ENCODE results near the gene NSG1.
"Not testable (repeated sequence)": the region's sequence is repeated elsewhere in the genome, so short reads cannot be mapped to it uniquely, and the experiment has no call there.

Gene NSG1

DNA sequence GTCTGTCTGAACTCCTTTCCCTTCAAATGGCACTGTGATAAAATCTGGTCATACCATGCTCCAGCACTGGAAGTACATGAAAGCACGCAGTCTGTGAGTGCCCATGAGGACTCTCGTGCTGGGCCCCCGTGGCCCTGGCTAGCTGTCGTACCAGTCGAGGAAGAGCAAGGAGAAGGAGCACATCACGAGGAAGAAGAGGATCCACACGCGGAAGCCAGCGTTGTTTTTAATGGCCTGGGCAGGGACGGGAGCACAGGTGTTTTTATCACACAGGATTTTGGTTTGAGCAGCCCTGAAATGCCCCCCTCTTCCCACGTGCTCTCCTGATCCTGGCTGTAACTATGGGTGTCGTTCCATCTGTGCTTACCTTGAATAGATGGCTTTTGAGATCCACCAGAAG lies 33.0 kb downstream of the NSG1 start:
- H3K27ac ChIP-seq = no peak overlapping the region
- no peak for TF ChIP-seq ZFX (IDR thresholded peaks at IDR 0.05)
- TF ChIP-seq, protein P1, sequence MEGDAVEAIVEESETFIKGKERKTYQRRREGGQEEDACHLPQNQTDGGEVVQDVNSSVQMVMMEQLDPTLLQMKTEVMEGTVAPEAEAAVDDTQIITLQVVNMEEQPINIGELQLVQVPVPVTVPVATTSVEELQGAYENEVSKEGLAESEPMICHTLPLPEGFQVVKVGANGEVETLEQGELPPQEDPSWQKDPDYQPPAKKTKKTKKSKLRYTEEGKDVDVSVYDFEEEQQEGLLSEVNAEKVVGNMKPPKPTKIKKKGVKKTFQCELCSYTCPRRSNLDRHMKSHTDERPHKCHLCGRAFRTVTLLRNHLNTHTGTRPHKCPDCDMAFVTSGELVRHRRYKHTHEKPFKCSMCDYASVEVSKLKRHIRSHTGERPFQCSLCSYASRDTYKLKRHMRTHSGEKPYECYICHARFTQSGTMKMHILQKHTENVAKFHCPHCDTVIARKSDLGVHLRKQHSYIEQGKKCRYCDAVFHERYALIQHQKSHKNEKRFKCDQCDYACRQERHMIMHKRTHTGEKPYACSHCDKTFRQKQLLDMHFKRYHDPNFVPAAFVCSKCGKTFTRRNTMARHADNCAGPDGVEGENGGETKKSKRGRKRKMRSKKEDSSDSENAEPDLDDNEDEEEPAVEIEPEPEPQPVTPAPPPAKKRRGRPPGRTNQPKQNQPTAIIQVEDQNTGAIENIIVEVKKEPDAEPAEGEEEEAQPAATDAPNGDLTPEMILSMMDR (conservative IDR thresholded peaks at IDR 0.05) = no peak

DNA sequence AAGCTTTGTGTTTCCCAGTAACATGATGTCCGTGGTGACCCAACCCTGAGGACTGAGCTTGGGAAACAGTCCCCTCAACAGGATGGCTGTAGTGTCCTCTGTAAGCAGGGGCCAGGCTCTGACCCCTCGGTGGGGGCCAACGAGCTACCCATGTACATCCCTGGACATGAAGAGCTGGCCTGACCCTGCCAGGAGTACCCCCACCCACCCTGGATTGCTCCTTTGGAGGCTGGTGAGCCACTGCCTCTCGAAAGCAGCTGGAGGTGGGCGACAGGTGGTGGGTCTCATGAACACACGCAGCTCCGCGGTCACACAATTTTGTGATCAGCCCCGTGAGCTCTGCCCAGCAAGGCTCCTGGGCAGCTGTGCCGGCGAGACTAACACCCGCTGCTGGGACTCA lies 33.5 kb downstream of the NSG1 start:
- H3K27ac ChIP-seq = no peak overlapping the region
- TF ChIP-seq, protein P1 (conservative IDR thresholded peaks at IDR 0.05) = no peak
- TF ChIP-seq ZFX (IDR thresholded peaks at IDR 0.05) = no peak

DNA sequence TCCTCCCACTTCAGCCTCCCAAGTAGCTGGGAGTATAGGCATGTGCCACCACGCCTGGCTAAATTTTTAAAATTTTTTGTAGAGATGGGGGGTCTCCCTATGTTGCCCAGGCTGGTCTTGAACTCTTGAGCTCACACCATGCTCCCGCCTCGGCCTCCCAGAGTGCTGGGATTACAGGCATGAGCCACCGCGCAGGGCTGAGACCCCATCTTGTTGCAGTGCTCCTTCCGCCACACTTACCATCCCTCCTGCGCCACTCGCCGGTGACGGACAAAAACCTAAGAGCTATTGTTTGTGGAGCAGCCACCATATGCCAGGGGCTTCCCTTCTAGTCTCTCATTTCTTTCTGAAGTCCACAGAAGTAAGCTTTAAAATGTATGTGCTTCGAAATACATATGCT lies 34.5 kb downstream of the NSG1 start:
- H3K27ac ChIP-seq = no peak overlapping the region
- TF ChIP-seq, protein P1 (conservative IDR thresholded peaks at IDR 0.05) = no peak
- TF ChIP-seq ZFX (IDR thresholded peaks at IDR 0.05) = no peak

DNA sequence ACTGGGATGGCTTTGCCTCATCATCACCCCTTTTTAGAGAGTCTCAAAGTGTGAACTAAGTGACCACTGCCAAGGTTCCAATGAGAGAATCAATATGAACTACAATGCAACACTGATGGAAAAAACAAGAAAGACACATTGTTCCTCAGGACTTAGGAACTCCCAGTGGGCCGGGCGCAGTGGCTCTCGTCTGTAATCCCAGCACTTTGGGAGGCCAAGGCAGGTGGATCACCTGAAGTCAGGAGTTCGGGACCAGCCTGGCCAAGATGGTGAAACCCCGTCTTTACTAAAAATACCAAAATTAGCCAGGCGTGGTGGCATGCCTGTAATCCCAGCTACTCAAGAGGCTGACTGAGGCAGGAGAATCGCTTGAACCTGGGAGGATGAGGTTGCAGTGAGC lies 35.2 kb downstream of the NSG1 start:
- H3K27ac ChIP-seq = not testable (repeated sequence)

DNA sequence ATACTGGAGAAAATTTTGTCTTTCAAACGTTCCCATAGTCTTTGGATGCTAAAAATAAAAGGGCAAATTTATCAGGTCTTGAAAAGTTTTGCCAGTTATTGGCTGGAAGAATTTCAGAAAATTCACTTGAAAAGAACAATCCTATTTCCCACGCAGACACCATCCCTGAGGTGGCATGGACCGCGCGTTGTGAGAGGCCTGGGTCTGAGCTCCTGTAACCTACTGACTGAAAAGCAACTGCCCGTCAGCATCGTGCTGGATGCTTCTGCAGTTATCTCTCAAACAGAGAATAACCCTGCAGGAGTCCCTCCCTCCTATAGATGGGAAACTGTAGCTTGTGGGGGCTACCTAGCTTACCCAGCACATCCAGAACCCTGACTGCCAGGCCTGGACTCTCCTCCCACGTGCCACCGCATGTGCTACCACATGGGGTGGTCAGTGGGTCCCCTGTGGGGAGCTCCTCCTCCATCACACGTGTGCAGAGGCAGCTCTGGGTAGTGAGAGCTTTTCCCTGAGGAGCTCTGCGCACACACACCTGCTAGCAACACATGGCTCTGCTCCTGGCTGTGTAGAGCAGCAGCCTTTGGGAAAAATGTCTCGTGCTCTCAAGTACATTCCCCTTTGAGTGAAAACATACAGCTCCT lies 36.1 kb downstream of the NSG1 start:
- TF ChIP-seq, protein P1 (conservative IDR thresholded peaks at IDR 0.05) = no peak
- TF ChIP-seq ZFX (IDR thresholded peaks at IDR 0.05) = no peak

DNA sequence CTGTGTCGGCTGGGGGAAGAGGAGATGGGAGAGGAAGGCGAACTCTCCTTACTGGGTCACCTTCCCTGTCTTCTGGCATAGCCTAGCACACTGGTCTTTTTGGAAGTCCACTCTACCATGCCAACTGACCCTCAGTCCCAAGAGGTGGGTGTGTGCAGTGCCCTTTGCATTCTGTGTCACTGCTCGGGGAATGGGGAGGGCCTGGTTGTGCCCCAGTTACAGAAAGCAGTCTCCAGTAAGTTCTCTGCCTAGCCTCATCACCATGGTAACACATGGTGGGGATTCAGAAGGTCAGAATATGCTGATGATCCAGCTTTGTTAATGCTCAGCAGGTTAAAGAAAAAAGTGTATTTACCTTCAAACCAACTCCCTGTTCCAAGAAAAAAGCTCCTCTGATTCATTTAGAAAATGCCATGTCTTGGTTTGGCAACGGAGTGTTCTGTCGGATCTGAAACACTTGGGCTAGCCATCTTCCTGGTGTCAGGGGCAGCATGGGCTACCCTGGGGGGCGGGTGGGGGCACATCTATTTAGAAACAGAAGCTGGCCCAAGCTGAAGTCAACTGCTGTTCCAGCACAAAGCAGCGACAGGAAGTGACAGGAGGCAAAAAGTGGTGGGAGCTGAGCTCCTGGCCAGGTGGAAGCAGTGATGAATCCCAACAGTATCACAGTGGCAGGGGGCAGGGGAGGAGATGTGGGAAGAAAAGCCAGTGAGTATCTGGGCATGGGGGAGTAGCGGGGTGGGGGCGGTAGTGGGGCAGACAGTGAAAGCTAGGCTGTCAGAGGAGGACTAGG lies 37.0 kb downstream of the NSG1 start:
- no peak for TF ChIP-seq ZFX (IDR thresholded peaks at IDR 0.05)
- TF ChIP-seq, protein P1 (conservative IDR thresholded peaks at IDR 0.05) = no peak
- H3K27ac ChIP-seq = no peak overlapping the region

More for the DNA sequence above, 36.1 kb downstream of the NSG1 start:
- H3K27ac ChIP-seq = no peak overlapping the region

DNA sequence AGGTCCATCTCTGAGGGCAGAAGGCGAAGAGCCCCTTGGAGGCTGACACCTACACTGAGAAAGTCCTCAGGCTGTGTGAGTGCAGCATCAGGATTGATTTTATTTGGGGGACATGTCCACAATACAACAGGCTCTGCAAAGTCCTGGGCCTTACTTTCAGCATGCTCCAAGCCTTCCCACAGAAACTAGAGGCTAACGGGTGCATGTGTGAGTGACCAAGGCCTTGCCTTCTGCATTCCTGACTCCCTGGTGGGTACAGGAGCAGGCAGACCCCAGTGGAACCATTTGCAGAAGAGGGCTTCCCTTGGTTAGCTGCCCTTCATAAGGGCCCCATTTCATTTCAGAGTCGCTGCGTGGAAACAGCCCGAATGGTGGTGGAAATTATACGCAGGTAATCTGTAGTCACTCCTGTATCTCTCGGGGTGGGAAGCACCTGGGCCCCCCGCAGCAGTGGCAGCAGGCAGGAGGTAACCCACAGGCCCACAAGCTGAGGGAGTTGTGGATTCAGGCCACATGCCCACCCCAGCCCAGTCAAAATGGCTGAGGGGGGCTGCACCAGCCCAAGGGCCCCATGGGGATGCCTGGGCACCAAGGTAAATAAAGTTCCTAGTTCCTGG lies 37.7 kb downstream of the NSG1 start:
- H3K27ac ChIP-seq = no peak overlapping the region
- TF ChIP-seq, protein P1 (conservative IDR thresholded peaks at IDR 0.05) = no peak
- TF ChIP-seq ZFX (IDR thresholded peaks at IDR 0.05) = no peak

Measured in C4-2B (cell line).